Stomach (tissue), 9 donors: ENCODE data around the gene INPP5A. TPM values are rescaled to one million over a fixed set of nuclear protein-coding genes. Genes with fewer than 3 reads are reported as not detected.

Experiments used
- DNase-seq, 2 donors: peaks; one replicate each; pipeline versions ENCODE4 v3.0.0 to v3.0.0-alpha.2; 2013 to 2019
- H3K27ac ChIP-seq, 5 donors: fragments of 200-600 bp in 4 of 5; sonication (generic) in 4 of 5; one replicate each; pipeline ENCODE4 v1.5.1; 2013 to 2019; ENCODE audit warnings: mild to moderate bottlenecking in 1 of 5, moderate library complexity in 1 of 5
- H3K27me3 ChIP-seq, 3 donors: fragments of 200-600 bp; sonication (generic); one replicate each; pipeline ENCODE4 v1.5.1; 2017 to 2019; ENCODE audit warnings: mixed run types in 1 of 3
- H3K36me3 ChIP-seq, 4 donors: fragments of 200-600 bp; sonication (generic); 1 replicate in 3 of 4; 2 replicates in 1 of 4; pipeline ENCODE4 v1.5.1; 2016 to 2019
- H3K4me1 ChIP-seq, 4 donors: fragments of 200-600 bp; sonication (generic); one replicate each; pipeline ENCODE4 v1.5.1; 2016 to 2019
- H3K4me3 ChIP-seq, 4 donors: fragments of 200-600 bp; sonication (generic) in 3 of 4; one replicate each; pipeline ENCODE4 v1.5.1; 2016 to 2019; ENCODE audit warnings: mild to moderate bottlenecking in 1 of 4
- H3K9me3 ChIP-seq, 4 donors: fragments of 200-600 bp; sonication (generic); one replicate each; pipeline ENCODE4 v1.5.1; 2016 to 2019
- CTCF ChIP-seq, 7 experiments: fragments of 450-650 bp in 4 of 7; fragments of 200-600 bp in 3 of 7; sonication (generic) in 3 of 7; IDR thresholded peaks; one replicate each; pipeline ENCODE4 v1.5.1; 2016 to 2019; ENCODE audit warnings: antibody characterized with exemption in 7 of 7, control low read depth in 2 of 7, mild to moderate bottlenecking in 1 of 7
- EP300 ChIP-seq: sonication (generic); formaldehyde crosslinking; IDR thresholded peaks from one replicate; pipeline ENCODE4 v1.6.1; 2017; ENCODE audit warnings: antibody characterized with exemption
- POLR2A ChIP-seq, 4 donors: fragments of 450-650 bp; IDR thresholded peaks; one replicate each; pipeline ENCODE4 v1.6.1; 2016; ENCODE audit warnings: antibody characterized with exemption in 4 of 4, control low read depth in 2 of 4, mild to moderate bottlenecking in 1 of 4, moderate library complexity in 1 of 4
- POLR2AphosphoS5 ChIP-seq, 3 donors: sonication (generic); formaldehyde crosslinking; IDR thresholded peaks; one replicate each; pipeline ENCODE4 v1.6.1; 2016; ENCODE audit warnings: antibody characterized with exemption in 3 of 3
- WGBS, 5 donors: extraction: QIAGEN DNeasy Blood & Tissue Kit in 3 of 5; methylation state at CpG; one replicate each; pipeline versions ENCODE4 v1.1.5 to v1.1.7; 2013 to 2018; 5-methylcytosine and 5-hydroxymethylcytosine counted together
- intact Hi-C: fragments of 100-400 bp; cut with DNase I; formaldehyde crosslinking; loops from one replicate; pipeline ENCODE4 v1.15.1; 2023; ENCODE audit warnings: low total_unique reads
- polyA plus RNA-seq, 3 donors: library from polyadenylated mRNA; stranded (reverse); fragments of 200-250 nt; gene quantifications; one replicate each; pipeline ENCODE4 v1.2.3, GENCODE V29; 2013
- total RNA-seq, 5 donors: library from RNA; depleted of rRNA; stranded (reverse); fragments of >200 nt; gene quantifications; one replicate each; pipeline versions ENCODE4 v1.1.0 to v1.2.3, GENCODE V29; 2014 to 2016
- donor health status: healthy with polysubstance abuse.
- donor health status: Bipolar disorder and iron deficiency.
- donor health status: healthy.

INPP5A gene
- total and polyA plus RNA-seq, 8 donors, result 17.2 to 72.3 (median 31.0) TPM

GRCh38 chr10:132700156-132701098 is 162.8 kb downstream of the INPP5A start:
- H3K4me1 ChIP-seq, result peaks cover 4 to 30% (median 17%) of the 10 kb centered on the region in 4 donors
- peak overlapping the region in 4 of 5 donors; percentile 27 to 73 (median 58) for H3K27ac ChIP-seq
- H3K9me3 ChIP-seq, result peaks cover 0 to 8% (median 3%) of the 10 kb centered on the region in 4 donors
- intact Hi-C loops, result no loop called here
- DNase-seq, result peak in 1 of 2 donors; percentile 43
- TF ChIP-seq POLR2A (IDR thresholded peaks at IDR 0.05) (no peak), POLR2AphosphoS5 (IDR thresholded peaks at IDR 0.05) (no peak), EP300 (no peak), CTCF (IDR thresholded peaks at IDR 0.05) (no peak)
- no peak overlapping the region for H3K4me3 ChIP-seq
- H3K27me3 ChIP-seq, result no peaks in the 10 kb centered on the region
- peaks cover 13 to 69% (median 50%) of the 10 kb centered on the region in 4 donors for H3K36me3 ChIP-seq
- WGBS, 5 donors, result 63 to 70% (median 68%) methylated on average over 27 of the region's 27 CpGs

GRCh38 chr10:132701099-132701845 is 163.7 kb downstream of the INPP5A start:
- no peak for DNase-seq
- intact Hi-C loops, result no loop called here
- no peak for TF ChIP-seq CTCF (IDR thresholded peaks at IDR 0.05)
- no peak for TF ChIP-seq POLR2A (IDR thresholded peaks at IDR 0.05)
- no peak for TF ChIP-seq POLR2AphosphoS5 (IDR thresholded peaks at IDR 0.05)
- 91 to 97% (median 93%) methylated on average over 18 to 26 of the region's 26 CpGs for WGBS, 5 donors
- Histone ChIP-seq H3K4me1 (peaks cover 4 to 30% (median 18%) of the 10 kb centered on the region in 4 donors), H3K4me3 (no peak overlapping the region), H3K36me3 (peaks cover 13 to 71% (median 55%) of the 10 kb centered on the region in 4 donors), H3K9me3 (peaks cover 0 to 16% (median 7%) of the 10 kb centered on the region in 4 donors), H3K27me3 (no peaks in the 10 kb centered on the region), H3K27ac (peak overlapping the region in 2 of 5 donors; percentile 73)

GRCh38 chr10:132701846-132702190 is 164.2 kb downstream of the INPP5A start:
- WGBS, 5 donors, result 93 to 97% (median 95%) methylated on average over 13 of the region's 13 CpGs
- Histone ChIP-seq H3K36me3 (peaks cover 13 to 74% (median 55%) of the 10 kb centered on the region in 4 donors), H3K9me3 (peaks cover 0 to 21% (median 10%) of the 10 kb centered on the region in 4 donors), H3K4me1 (peaks cover 4 to 30% (median 18%) of the 10 kb centered on the region in 4 donors), H3K27me3 (no peaks in the 10 kb centered on the region), H3K4me3 (no peak overlapping the region), H3K27ac (peak overlapping the region in 1 of 5 donors; percentile 73)
- DNase-seq, result no peak
- no peak for TF ChIP-seq POLR2AphosphoS5 (IDR thresholded peaks at IDR 0.05)
- TF ChIP-seq EP300, result no peak
- intact Hi-C loops, result no loop called here

- DNase-seq, result no peak
- intact Hi-C loops, result no loop called here
- no peak for TF ChIP-seq CTCF (IDR thresholded peaks at IDR 0.05)
- no peak for TF ChIP-seq EP300
- TF ChIP-seq POLR2A (IDR thresholded peaks at IDR 0.05), result no peak
- no peak for TF ChIP-seq POLR2AphosphoS5 (IDR thresholded peaks at IDR 0.05)
- H3K27me3 ChIP-seq, result no peaks in the 10 kb centered on the region
- no peak overlapping the region for H3K27ac ChIP-seq
- peaks cover 0 to 21% (median 10%) of the 10 kb centered on the region in 4 donors for H3K9me3 ChIP-seq
- no peak overlapping the region for H3K4me3 ChIP-seq
- H3K36me3 ChIP-seq, result peaks cover 13 to 73% (median 51%) of the 10 kb centered on the region in 4 donors
- peaks cover 4 to 35% (median 23%) of the 10 kb centered on the region in 4 donors for H3K4me1 ChIP-seq
- 90 to 94% (median 92%) methylated on average over 29 to 37 of the region's 37 CpGs for WGBS, 5 donors
Measured at GRCh38 chr10:132702601-132703418, 165.2 kb downstream of the INPP5A start.
